WTC11 (cell line): ENCODE measurements around the gene METRN. TPM values are rescaled to one million over a fixed set of nuclear protein-coding genes. Genes with fewer than 3 reads are reported as not detected.

Source experiments
- CREB1 ChIP-seq: sonication (generic); formaldehyde crosslinking; IDR thresholded peaks from 2 replicates; pipeline ENCODE4 v1.8.0; 2023; ENCODE audit warnings: mild to moderate bottlenecking, missing genetic modification reagents
- FOXP1 ChIP-seq: sonication (generic); formaldehyde crosslinking; IDR thresholded peaks from 2 replicates; pipeline ENCODE4 v1.8.0; 2022; ENCODE audit warnings: missing genetic modification reagents, mild to moderate bottlenecking, moderate library complexity, borderline replicate concordance
- IRF2 ChIP-seq: sonication (generic); formaldehyde crosslinking; IDR thresholded peaks from 2 replicates; pipeline ENCODE4 v1.8.0; 2022; ENCODE audit warnings: low read depth, missing genetic modification reagents, borderline replicate concordance
- MYBL2 ChIP-seq: sonication (generic); formaldehyde crosslinking; IDR thresholded peaks from 2 replicates; pipeline ENCODE4 v1.8.1; 2023; ENCODE audit warnings: mild to moderate bottlenecking, moderate library complexity, missing genetic modification reagents
- NFATC4 ChIP-seq: fragments of 250-450 bp; sonication (Bioruptor Pico); IDR thresholded peaks from 2 replicates; pipeline ENCODE4 v1.9.0; 2021; ENCODE audit warnings: mild to moderate bottlenecking
- STAT6 ChIP-seq: sonication (generic); formaldehyde crosslinking; conservative IDR thresholded peaks from 2 replicates; pipeline ENCODE4 v1.8.1; 2023; ENCODE audit warnings: mild to moderate bottlenecking, low read depth, missing genetic modification reagents, moderate library complexity
- TCF7 ChIP-seq: sonication (generic); formaldehyde crosslinking; IDR thresholded peaks from 2 replicates; pipeline ENCODE4 v1.8.0; 2022; ENCODE audit warnings: mild to moderate bottlenecking, low read depth, missing genetic modification reagents, moderate library complexity
- ZNF121 ChIP-seq: sonication (generic); formaldehyde crosslinking; IDR thresholded peaks from 2 replicates; pipeline ENCODE4 v1.8.0; 2023; ENCODE audit warnings: missing genetic modification reagents
- ZNF219 ChIP-seq: sonication (generic); formaldehyde crosslinking; IDR thresholded peaks from 2 replicates; pipeline ENCODE4 v1.8.0; 2023; ENCODE audit warnings: missing genetic modification reagents, mild to moderate bottlenecking, borderline replicate concordance
- ZNF317 ChIP-seq: sonication (generic); formaldehyde crosslinking; IDR thresholded peaks from 2 replicates; pipeline ENCODE4 v1.8.1; 2023; ENCODE audit warnings: low read depth, mild to moderate bottlenecking, moderate library complexity, missing genetic modification reagents, borderline replicate concordance
- total RNA-seq: library from RNA; stranded (reverse); gene quantifications from 3 replicates; pipeline ENCODE4 v1.2.3, GENCODE V29; 2021
- TF ChIP-seq, protein P1 (sequence below): sonication (generic); formaldehyde crosslinking; IDR thresholded peaks from 2 replicates; pipeline ENCODE4 v1.8.0; 2022; ENCODE audit warnings: mild to moderate bottlenecking, missing genetic modification reagents
- TF ChIP-seq, protein P2 (sequence below): sonication (generic); formaldehyde crosslinking; IDR thresholded peaks from 2 replicates; pipeline ENCODE4 v1.8.0; 2023; ENCODE audit warnings: mild to moderate bottlenecking, missing genetic modification reagents
- TF ChIP-seq, protein P3 (sequence below): sonication (generic); formaldehyde crosslinking; IDR thresholded peaks from 2 replicates; pipeline ENCODE4 v1.8.0; 2022; ENCODE audit warnings: mild to moderate bottlenecking, missing genetic modification reagents
- TF ChIP-seq, protein P4 (sequence below): sonication (generic); formaldehyde crosslinking; IDR thresholded peaks from 2 replicates; pipeline ENCODE4 v1.8.0; 2023; ENCODE audit warnings: missing genetic modification reagents, mild to moderate bottlenecking, borderline replicate concordance

The METRN gene
- total RNA-seq, 1 experiment from 2014 or later = 30.9 TPM

DNA sequence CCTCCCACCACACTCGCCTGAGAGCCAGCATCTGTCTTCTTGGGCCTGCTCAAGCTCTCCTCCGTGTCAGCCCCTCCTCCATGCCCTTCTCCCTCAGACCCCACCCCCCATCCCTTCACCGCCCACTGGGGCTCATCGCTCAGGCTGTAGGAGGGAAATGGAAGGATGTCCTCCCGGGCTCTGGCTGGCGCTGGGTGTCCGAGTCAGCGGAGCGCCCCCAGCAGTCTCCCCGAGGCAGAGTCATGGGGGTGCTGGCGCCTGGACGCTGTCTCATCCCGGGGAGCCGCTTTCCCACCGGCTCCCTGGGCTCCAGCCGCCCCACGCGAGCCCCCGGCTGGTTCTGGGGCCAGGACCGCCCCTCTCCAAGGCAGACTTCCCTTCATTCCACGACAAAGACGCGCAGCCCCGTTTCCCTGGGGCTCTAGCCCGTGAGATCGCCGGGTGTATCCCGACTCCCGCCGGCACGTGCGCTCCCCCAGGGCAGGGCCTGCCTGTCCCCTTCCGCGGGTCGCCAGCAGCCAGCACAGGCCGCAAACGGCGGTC is 5.6 kb downstream of the METRN start (continued):
- TF ChIP-seq, protein P1, sequence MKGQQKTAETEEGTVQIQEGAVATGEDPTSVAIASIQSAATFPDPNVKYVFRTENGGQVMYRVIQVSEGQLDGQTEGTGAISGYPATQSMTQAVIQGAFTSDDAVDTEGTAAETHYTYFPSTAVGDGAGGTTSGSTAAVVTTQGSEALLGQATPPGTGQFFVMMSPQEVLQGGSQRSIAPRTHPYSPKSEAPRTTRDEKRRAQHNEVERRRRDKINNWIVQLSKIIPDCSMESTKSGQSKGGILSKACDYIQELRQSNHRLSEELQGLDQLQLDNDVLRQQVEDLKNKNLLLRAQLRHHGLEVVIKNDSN (CRISPR knock-in tag) = 0 out of 2 replicates have a peak, but pooled peaks have one; percentile 18
- 0 out of 2 replicates have a peak, but pooled peaks have one; percentile 20 for TF ChIP-seq FOXP1 (CRISPR knock-in tag)
- TF ChIP-seq, protein P2, sequence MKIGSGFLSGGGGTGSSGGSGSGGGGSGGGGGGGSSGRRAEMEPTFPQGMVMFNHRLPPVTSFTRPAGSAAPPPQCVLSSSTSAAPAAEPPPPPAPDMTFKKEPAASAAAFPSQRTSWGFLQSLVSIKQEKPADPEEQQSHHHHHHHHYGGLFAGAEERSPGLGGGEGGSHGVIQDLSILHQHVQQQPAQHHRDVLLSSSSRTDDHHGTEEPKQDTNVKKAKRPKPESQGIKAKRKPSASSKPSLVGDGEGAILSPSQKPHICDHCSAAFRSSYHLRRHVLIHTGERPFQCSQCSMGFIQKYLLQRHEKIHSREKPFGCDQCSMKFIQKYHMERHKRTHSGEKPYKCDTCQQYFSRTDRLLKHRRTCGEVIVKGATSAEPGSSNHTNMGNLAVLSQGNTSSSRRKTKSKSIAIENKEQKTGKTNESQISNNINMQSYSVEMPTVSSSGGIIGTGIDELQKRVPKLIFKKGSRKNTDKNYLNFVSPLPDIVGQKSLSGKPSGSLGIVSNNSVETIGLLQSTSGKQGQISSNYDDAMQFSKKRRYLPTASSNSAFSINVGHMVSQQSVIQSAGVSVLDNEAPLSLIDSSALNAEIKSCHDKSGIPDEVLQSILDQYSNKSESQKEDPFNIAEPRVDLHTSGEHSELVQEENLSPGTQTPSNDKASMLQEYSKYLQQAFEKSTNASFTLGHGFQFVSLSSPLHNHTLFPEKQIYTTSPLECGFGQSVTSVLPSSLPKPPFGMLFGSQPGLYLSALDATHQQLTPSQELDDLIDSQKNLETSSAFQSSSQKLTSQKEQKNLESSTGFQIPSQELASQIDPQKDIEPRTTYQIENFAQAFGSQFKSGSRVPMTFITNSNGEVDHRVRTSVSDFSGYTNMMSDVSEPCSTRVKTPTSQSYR (CRISPR knock-in tag) = 0 out of 2 replicates have a peak, but pooled peaks have one; percentile 28
- TF ChIP-seq CREB1 = no peak
- 0 out of 2 replicates have a peak, but pooled peaks have one; percentile 27 for TF ChIP-seq ZNF219 (CRISPR knock-in tag)
- TF ChIP-seq MYBL2 (CRISPR knock-in tag) = peak; percentile 79
- TF ChIP-seq, protein P3, sequence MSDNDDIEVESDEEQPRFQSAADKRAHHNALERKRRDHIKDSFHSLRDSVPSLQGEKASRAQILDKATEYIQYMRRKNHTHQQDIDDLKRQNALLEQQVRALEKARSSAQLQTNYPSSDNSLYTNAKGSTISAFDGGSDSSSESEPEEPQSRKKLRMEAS (CRISPR knock-in tag) = peak; percentile 73
- no peak for TF ChIP-seq TCF7
- no peak for TF ChIP-seq NFATC4 (CRISPR knock-in tag)
- TF ChIP-seq, protein P4, sequence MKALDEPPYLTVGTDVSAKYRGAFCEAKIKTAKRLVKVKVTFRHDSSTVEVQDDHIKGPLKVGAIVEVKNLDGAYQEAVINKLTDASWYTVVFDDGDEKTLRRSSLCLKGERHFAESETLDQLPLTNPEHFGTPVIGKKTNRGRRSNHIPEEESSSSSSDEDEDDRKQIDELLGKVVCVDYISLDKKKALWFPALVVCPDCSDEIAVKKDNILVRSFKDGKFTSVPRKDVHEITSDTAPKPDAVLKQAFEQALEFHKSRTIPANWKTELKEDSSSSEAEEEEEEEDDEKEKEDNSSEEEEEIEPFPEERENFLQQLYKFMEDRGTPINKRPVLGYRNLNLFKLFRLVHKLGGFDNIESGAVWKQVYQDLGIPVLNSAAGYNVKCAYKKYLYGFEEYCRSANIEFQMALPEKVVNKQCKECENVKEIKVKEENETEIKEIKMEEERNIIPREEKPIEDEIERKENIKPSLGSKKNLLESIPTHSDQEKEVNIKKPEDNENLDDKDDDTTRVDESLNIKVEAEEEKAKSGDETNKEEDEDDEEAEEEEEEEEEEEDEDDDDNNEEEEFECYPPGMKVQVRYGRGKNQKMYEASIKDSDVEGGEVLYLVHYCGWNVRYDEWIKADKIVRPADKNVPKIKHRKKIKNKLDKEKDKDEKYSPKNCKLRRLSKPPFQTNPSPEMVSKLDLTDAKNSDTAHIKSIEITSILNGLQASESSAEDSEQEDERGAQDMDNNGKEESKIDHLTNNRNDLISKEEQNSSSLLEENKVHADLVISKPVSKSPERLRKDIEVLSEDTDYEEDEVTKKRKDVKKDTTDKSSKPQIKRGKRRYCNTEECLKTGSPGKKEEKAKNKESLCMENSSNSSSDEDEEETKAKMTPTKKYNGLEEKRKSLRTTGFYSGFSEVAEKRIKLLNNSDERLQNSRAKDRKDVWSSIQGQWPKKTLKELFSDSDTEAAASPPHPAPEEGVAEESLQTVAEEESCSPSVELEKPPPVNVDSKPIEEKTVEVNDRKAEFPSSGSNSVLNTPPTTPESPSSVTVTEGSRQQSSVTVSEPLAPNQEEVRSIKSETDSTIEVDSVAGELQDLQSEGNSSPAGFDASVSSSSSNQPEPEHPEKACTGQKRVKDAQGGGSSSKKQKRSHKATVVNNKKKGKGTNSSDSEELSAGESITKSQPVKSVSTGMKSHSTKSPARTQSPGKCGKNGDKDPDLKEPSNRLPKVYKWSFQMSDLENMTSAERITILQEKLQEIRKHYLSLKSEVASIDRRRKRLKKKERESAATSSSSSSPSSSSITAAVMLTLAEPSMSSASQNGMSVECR (CRISPR knock-in tag) = peak; percentile 91; the same call in 1 of the 2 replicates
- no peak for TF ChIP-seq IRF2 (CRISPR knock-in tag)
- no peak for TF ChIP-seq ZNF317 (CRISPR knock-in tag)
- TF ChIP-seq STAT6 (CRISPR knock-in tag) = no peak
- TF ChIP-seq ZNF121 = peak; percentile 89
